WTC11 (cell line): ENCODE measurements around the gene MRPL23.

Source experiments
- AFF4 ChIP-seq: sonication (generic); formaldehyde crosslinking; IDR thresholded peaks from 2 replicates; pipeline ENCODE4 v1.8.1; 2023; ENCODE audit warnings: mild to moderate bottlenecking, missing genetic modification reagents, borderline replicate concordance
- ARID4B ChIP-seq: sonication (generic); formaldehyde crosslinking; IDR thresholded peaks from 2 replicates; pipeline ENCODE4 v1.8.0; 2023; ENCODE audit warnings: missing genetic modification reagents, mild to moderate bottlenecking, borderline replicate concordance
- ATF3 ChIP-seq: sonication (generic); formaldehyde crosslinking; conservative IDR thresholded peaks from 2 replicates; pipeline ENCODE4 v1.8.1; 2022; ENCODE audit warnings: mild to moderate bottlenecking, missing genetic modification reagents
- CTCF ChIP-seq: fragments of 200-600 bp; IDR thresholded peaks from 2 replicates; pipeline ENCODE4 v1.8.0; 2022; ENCODE audit warnings: antibody characterized with exemption
- E2F4 ChIP-seq: sonication (generic); formaldehyde crosslinking; IDR thresholded peaks from 2 replicates; pipeline ENCODE4 v1.8.1; 2022; ENCODE audit warnings: low read depth, mild to moderate bottlenecking, moderate library complexity, missing genetic modification reagents, borderline replicate concordance
- ERG ChIP-seq: fragments of 250-450 bp; sonication (Bioruptor Pico); IDR thresholded peaks from 2 replicates; pipeline ENCODE4 v1.8.0; 2021; ENCODE audit warnings: mild to moderate bottlenecking
- JUN ChIP-seq: sonication (generic); formaldehyde crosslinking; IDR thresholded peaks from 2 replicates; pipeline ENCODE4 v1.8.0; 2023; ENCODE audit warnings: mild to moderate bottlenecking, missing genetic modification reagents
- PREB ChIP-seq: sonication (generic); formaldehyde crosslinking; IDR thresholded peaks from 2 replicates; pipeline ENCODE4 v1.8.1; 2022; ENCODE audit warnings: mild to moderate bottlenecking, missing genetic modification reagents, moderate library complexity, borderline replicate concordance
- USF1 ChIP-seq: sonication (generic); formaldehyde crosslinking; IDR thresholded peaks from 2 replicates; pipeline ENCODE4 v1.8.0; 2022; ENCODE audit warnings: mild to moderate bottlenecking, missing genetic modification reagents

GRCh38 chr11:1935156-1936071 lies 11.7 kb upstream of the MRPL23 start:
- TF ChIP-seq USF1 (CRISPR knock-in tag) = no peak
- no peak for TF ChIP-seq CTCF
- TF ChIP-seq PREB (CRISPR knock-in tag) = no peak
- TF ChIP-seq ATF3 = no peak
- no peak for TF ChIP-seq E2F4 (CRISPR knock-in tag)
- TF ChIP-seq JUN (CRISPR knock-in tag) = no peak
- no peak for TF ChIP-seq ERG
- no peak for TF ChIP-seq AFF4 (CRISPR knock-in tag)
- TF ChIP-seq ARID4B (CRISPR knock-in tag) = no peak
